Neural progenitor cell (in vitro differentiated cells): ENCODE measurements around the gene ESPNL.

Source experiments
- EZH2phosphoT487 ChIP-seq: fragments of 200-600 bp; sonication (generic); IDR thresholded peaks from 2 replicates; pipeline ENCODE4 v1.6.1; 2017; ENCODE audit warnings: antibody characterized with exemption
- TF ChIP-seq, protein P1 (sequence below): fragments of 200-600 bp; sonication (generic); IDR thresholded peaks from 2 replicates; pipeline ENCODE4 v1.5.1; 2017; ENCODE audit warnings: antibody characterized with exemption, mild to moderate bottlenecking

GRCh38 chr2:238105506-238106338 is 5.6 kb downstream of the ESPNL start:
- TF ChIP-seq, protein P1, sequence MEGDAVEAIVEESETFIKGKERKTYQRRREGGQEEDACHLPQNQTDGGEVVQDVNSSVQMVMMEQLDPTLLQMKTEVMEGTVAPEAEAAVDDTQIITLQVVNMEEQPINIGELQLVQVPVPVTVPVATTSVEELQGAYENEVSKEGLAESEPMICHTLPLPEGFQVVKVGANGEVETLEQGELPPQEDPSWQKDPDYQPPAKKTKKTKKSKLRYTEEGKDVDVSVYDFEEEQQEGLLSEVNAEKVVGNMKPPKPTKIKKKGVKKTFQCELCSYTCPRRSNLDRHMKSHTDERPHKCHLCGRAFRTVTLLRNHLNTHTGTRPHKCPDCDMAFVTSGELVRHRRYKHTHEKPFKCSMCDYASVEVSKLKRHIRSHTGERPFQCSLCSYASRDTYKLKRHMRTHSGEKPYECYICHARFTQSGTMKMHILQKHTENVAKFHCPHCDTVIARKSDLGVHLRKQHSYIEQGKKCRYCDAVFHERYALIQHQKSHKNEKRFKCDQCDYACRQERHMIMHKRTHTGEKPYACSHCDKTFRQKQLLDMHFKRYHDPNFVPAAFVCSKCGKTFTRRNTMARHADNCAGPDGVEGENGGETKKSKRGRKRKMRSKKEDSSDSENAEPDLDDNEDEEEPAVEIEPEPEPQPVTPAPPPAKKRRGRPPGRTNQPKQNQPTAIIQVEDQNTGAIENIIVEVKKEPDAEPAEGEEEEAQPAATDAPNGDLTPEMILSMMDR = no peak
- TF ChIP-seq EZH2phosphoT487 = no peak
